GM18951 (cell line): ENCODE measurements around the gene ZNF710.

Experiments
- POLR2A ChIP-seq: IDR thresholded peaks from 4 replicates; pipeline ENCODE4 v1.6.1; 2011; ENCODE audit warnings: mild to moderate bottlenecking; ENCODE audit not compliant: insufficient read length, insufficient read depth; ENCODE audit errors: extremely low read depth
- in situ Hi-C: fragments of 300-500 bp; cut with MboI; formaldehyde crosslinking; loops from one replicate; pipeline ENCODE4 v1.12.0; 2022; ENCODE audit warnings: low sequenced_read_pairs, mixed read lengths, inconsistent platforms; ENCODE audit not compliant: unreplicated experiment

ZNF710 gene

DNA sequence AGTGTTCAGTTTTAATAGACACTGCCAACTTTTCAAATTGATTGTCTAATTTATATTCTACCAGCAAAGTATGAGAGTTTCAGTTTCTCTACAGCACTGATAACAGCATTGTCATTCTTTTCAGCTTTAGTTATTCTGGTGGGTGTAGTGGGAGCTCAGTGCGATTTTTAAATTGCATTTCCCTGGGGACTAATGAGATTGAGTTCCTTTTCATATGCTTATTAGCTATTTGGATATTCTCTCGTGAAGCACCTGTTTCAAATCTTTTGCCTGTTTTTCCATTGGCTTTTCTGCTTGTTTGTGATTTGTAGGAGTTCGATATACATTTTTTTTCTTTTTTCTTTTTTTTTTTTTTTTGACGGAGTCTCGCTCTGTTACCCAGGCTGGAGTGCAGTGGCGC, 120.0 kb downstream of the ZNF710 start:
- no peak for TF ChIP-seq POLR2A
- in situ Hi-C loops, result no loop called here

DNA sequence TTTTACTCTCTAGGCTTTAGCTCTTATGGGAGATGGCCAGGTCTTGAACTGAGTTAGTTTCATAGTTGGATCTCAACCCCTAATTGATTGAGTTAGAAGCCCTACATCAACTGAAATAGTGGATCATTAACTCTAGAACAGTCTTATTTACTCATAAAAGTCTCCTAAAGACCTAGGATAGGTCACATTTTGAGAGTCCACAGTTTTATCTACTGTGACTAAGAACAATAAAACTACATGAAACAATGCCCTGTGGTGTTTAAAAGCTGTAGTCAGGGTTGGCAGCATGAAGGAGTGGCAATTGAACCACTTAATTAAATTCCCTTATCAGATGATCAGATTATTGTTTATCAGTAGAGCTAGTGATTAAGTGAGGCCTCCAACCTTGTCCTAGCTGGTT, 123.4 kb downstream of the ZNF710 start:
- in situ Hi-C loops, result no loop called here
- no peak for TF ChIP-seq POLR2A

DNA sequence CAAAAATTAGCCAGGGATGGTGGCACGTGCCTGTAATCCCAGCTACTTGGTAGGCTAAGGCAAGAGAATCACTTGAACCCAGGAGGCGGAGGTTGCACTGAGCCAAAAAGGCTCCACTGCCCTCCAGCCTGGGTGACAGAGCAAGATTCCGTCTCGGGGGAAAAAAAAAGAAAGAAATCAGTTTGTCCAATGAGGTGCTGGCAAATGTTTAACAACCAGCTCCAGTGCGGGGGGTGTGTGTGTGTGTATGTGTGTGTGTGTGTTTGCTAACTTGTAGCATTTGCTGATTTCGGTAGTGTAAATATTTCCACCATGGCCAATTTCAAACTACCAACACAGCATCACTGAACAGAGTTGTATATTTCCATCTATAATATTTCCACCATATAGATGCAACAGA, 124.9 kb downstream of the ZNF710 start:
- no peak for TF ChIP-seq POLR2A
- in situ Hi-C loops, result no loop called here

DNA sequence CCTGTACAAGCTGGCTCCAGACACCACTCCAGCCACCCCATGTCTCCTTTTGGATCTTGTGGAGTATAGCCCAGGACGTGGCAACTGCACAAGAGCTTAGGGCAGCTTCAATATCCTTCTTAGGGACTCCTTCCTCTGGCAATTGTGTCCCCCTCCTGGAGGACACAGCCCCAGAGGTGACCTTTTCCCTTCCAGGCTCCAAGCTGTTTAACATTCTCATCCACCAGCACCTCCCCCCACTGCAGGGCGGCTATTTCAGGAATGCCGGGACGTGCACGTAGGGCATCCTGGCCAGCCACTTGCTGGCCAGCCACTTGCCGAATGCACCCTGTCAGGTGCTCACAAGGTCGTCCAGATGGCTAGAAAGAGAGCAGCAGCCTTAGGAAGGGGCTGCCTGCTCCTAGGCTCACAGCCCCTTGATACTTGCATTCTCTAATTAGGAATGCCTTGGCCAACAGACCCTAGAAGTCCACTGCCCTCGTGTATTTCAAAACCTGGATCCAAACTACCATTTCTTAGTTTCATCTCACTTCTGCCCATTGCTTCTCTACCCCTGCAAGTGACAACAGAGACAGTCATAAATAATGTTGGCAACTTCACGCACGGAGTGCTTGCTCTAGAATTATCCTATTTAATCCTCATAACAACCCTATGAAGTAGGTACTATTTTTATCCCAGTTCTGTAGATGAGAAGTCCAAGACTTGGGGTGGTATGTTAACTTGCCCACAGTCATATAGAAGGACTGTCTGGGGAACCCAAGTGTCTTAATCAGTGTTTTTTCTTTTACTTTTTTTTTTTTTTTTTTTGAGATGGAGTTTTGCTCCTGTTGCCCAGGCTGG, 125.7 kb downstream of the ZNF710 start:
- TF ChIP-seq POLR2A, result no peak
- in situ Hi-C loops, result no loop called here

DNA sequence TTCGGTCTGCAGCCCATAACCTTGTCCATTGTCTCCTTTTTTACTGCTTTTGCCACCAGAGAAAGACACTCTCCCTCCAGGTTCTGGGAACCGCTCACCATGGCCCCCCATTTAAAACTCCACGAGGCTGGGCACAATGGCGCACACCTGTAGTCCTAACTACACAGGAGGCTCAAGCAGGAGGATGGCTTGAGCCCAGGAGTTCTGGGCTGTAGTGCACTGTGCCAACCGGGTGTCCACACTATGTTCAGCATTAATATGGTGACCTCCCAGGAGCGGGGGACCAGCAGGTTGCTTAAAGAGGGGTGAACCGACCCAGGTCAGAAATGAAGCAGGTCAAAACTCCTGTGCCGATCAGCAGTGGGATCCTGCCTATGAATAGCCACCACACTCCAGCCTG, 129.2 kb downstream of the ZNF710 start:
- in situ Hi-C loops, result no loop called here
- no peak for TF ChIP-seq POLR2A
